DMS53 (cell line): ENCODE measurements around the gene S100PBP.
"Not testable (repeated sequence)": the region's sequence is repeated elsewhere in the genome, so short reads cannot be mapped to it uniquely, and the experiment has no call there.

Experiments used
- DNase-seq: peaks from one replicate; lab custom pipeline; 2025; lab: John Stamatoyannopoulos, UW

Gene S100PBP

GRCh38 chr1:32900956-32901822 lies 83.7 kb downstream of the S100PBP start, which contains the start of gene TMEM54:
Gene TMEM54, minus strand, starts transcription at chr1:32901389. Its CDS starts 151 bp downstream, at chr1:32901238.
- peak; percentile 85 for DNase-seq

GRCh38 chr1:32901823-32902534 lies 84.5 kb downstream of the S100PBP start:
- peak; percentile 46 for DNase-seq

DNA sequence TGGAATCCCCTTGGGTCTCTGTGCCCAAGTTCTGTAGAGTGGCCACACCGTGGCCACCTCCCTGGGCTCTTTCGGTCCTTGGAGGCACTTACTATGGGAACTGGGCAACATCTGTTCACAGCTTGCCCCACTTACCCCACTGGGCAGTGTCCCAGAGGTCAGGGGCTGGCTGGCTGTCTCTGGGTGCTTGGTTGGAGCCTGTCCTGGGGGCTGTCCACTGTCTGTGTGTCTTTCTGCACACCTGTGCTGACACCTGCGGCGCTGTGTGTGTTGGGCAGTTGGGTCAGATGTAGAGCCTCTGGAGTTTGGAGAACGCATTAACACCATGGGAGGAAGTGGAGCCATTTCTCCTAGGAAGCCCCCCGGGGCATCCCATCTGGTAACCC lies 85.1 kb downstream of the S100PBP start:
- DNase-seq = no peak

DNA sequence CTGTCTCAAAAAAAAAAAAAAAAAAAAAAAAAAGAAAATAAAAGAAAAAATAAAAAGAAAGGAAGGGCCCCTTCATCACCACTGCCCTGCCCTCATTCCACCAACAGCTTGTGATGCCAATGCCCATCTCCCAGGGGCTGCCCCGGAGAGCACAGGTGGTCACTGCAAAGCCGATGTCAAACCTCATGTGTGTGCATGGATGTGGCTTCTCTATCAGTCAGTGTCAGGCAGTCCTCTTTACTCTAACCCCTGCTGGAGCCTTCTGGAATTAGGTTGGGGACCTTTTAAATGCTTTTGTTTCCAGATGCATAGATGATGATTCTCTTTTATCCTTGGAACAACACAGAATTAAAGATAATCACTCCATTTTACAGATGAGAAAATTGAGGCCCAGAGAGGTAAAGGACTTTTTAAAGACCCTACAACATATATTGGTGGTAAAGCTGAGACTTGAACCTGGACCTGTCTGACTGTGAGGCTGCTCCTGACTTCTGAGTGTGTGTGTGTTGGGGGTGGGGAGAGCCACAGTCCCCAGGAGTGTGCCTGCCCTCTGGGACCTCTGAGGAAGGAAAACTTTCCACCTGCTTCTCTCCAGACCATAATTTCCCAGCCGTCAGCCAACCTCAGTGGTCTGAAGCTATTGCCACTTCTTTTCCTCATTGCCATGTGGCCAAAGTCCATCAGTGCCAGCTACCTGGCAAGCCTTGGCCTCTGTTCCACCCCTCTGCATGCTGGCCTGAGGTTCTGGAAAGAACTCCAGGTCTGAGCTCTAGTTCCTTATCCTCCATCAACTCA lies 86.7 kb downstream of the S100PBP start:
- peak; percentile 46 for DNase-seq

- no peak for DNase-seq
These were observed 87.3 kb downstream of the S100PBP start for GRCh38 chr1:32904797-32905196.

- DNase-seq = not testable (repeated sequence)
These were observed 88.1 kb downstream of the S100PBP start for GRCh38 chr1:32905588-32905987.

DNA sequence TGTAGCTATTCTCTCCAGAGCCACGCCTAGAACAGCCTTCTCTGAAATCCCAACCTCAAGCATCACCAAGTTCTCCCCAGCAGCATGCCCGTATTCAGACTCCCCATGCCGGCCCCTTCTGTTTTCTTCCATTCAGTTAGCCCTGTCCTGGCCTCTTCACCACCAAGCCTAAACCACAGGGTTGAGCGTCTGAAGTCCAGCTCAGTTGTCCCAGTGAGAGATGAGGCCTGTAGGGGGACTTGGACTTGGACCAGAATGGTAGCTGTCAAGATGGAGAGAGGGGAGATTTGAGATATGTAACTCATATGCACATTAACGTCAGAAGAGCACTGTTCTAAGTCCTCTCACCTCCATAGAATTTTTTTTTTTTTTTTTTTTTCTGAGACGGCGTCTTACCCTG lies 89.2 kb downstream of the S100PBP start:
- DNase-seq = no peak

GRCh38 chr1:32907435-32907834 lies 90.0 kb downstream of the S100PBP start:
- DNase-seq = no peak
